Upper lobe of left lung (tissue), 6 donors: ENCODE data around the gene ORAI2. TPM values are rescaled to one million over a fixed set of nuclear protein-coding genes. Genes with fewer than 3 reads are reported as not detected.
A peak's percentile ranks its signal among the peaks of the same experiment; 100 is the strongest.
"Not testable (repeated sequence)": the region's sequence is repeated elsewhere in the genome, so short reads cannot be mapped to it uniquely, and the experiment has no call there.

Experiments
- ATAC-seq, 2 donors: fragments of 200-7000 bp; cut with Tn5 transposase; one replicate each; pipeline ENCODE4 v1.9.1; 2022; ENCODE audit warnings: mild to moderate bottlenecking in 2 of 2, moderate library complexity in 2 of 2; ENCODE audit not compliant: low FRiP score in 2 of 2
- DNase-seq, 2 donors: peaks; one replicate each; pipeline ENCODE4 v3.0.0-alpha.2; 2019 to 2020
- H3K27ac ChIP-seq, 4 donors: fragments of 200-600 bp; sonication (generic); one replicate each; pipeline ENCODE4 v1.5.1; 2016 to 2019
- H3K27me3 ChIP-seq, 4 donors: fragments of 200-600 bp; sonication (generic); one replicate each; pipeline ENCODE4 v1.5.1; 2017 to 2019
- H3K36me3 ChIP-seq, 4 donors: fragments of 200-600 bp; sonication (generic); one replicate each; pipeline ENCODE4 v1.5.1; 2016 to 2019
- H3K4me1 ChIP-seq, 4 donors: fragments of 200-600 bp; sonication (generic); one replicate each; pipeline ENCODE4 v1.5.1; 2018 to 2019
- H3K4me3 ChIP-seq, 4 donors: fragments of 200-600 bp; sonication (generic); one replicate each; pipeline ENCODE4 v1.5.1; 2017 to 2019; ENCODE audit warnings: mild to moderate bottlenecking in 2 of 4, moderate library complexity in 1 of 4
- H3K9me3 ChIP-seq, 4 donors: fragments of 200-600 bp; sonication (generic); one replicate each; pipeline ENCODE4 v1.5.1; 2018 to 2019
- CTCF ChIP-seq, 6 experiments: fragments of 450-650 bp in 4 of 6; fragments of 200-600 bp in 2 of 6; sonication (generic) in 2 of 6; IDR thresholded peaks; one replicate each; pipeline ENCODE4 v1.5.1; 2016 to 2019; ENCODE audit warnings: antibody characterized with exemption in 6 of 6
- EP300 ChIP-seq, 4 donors: sonication (generic); formaldehyde crosslinking; IDR thresholded peaks; one replicate each; pipeline ENCODE4 v1.5.1; 2017; ENCODE audit warnings: antibody characterized with exemption in 4 of 4, control low read depth in 2 of 4
- POLR2A ChIP-seq, 4 donors: fragments of 450-650 bp; IDR thresholded peaks; one replicate each; pipeline ENCODE4 v1.5.1; 2016 to 2017; ENCODE audit warnings: antibody characterized with exemption in 4 of 4, mild to moderate bottlenecking in 2 of 4
- POLR2AphosphoS5 ChIP-seq, 2 donors: sonication (generic); formaldehyde crosslinking; IDR thresholded peaks; one replicate each; pipeline ENCODE4 v1.5.1; 2017; ENCODE audit warnings: antibody characterized with exemption in 2 of 2
- WGBS, 2 donors: methylation state at CpG; one replicate each; pipeline ENCODE4 v1.1.5; 2017 to 2018; 5-methylcytosine and 5-hydroxymethylcytosine counted together
- total RNA-seq, 6 donors: library from RNA; depleted of rRNA in 4 of 6; stranded (reverse); fragments of >200 nt in 4 of 6; gene quantifications; one replicate each; pipeline versions ENCODE4 v1.1.0 to v1.2.1, GENCODE V29; 2016 to 2021
- donor health status: DM: no; HTN: no; CAD: no; lungs with moderate emphysema.
- donor health status: DM: no; HTN: yes; CAD: no; lungs with severe emphysema.

Gene ORAI2
- total RNA-seq, 6 donors from 2014 or later = 9.4 to 35.2 (median 30.5) TPM

DNA sequence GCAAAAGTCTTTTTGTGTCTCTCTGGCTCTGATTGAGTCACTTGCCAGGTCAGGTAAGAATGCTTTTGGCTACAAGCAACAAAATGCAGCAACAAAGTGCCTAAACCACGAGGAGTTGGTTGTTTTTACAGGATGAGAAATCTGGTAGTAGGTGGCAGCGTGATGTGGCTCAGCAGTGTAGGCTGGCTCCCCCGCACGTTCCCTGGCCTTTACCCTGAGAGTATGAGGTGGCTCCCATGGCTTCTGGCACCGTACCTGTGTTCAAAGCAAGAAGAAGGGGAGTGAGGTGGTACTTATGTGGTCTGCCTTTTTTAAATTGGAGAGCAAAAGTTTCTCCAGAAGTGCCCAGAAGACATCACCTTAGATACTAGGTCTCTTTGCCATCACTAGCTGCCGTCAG lies 25.5 kb upstream of the ORAI2 start:
- Histone ChIP-seq H3K4me1 (peaks cover 0 to 4% (median 0%) of the 10 kb centered on the region in 4 donors), H3K36me3 (peaks cover 16 to 98% (median 77%) of the 10 kb centered on the region in 4 donors), H3K4me3 (no peak overlapping the region), H3K27ac (no peak overlapping the region), H3K27me3 (no peaks in the 10 kb centered on the region), H3K9me3 (no peaks in the 10 kb centered on the region)
- DNase-seq (no peak), ATAC-seq (no peak)
- WGBS, 2 donors = 89 to 91% methylated on average over 6 of the region's 6 CpGs
- TF ChIP-seq EP300 (IDR thresholded peaks at IDR 0.05) (no peak), CTCF (IDR thresholded peaks at IDR 0.05) (no peak), POLR2AphosphoS5 (IDR thresholded peaks at IDR 0.05) (no peak), POLR2A (IDR thresholded peaks at IDR 0.05) (no peak)

GRCh38 chr7:102408530-102408929 lies 24.8 kb upstream of the ORAI2 start:
- ATAC-seq, H3K9me3 ChIP-seq, H3K4me1 ChIP-seq, DNase-seq, H3K27ac ChIP-seq, H3K4me3 ChIP-seq, H3K27me3 ChIP-seq: not testable (repeated sequence)
- peaks cover 16 to 96% (median 77%) of the 10 kb centered on the region in 4 donors for H3K36me3 ChIP-seq
- WGBS, 2 donors = 90 to 92% methylated on average over 6 of the region's 6 CpGs

- Histone ChIP-seq H3K27ac (no peak overlapping the region), H3K36me3 (peaks cover 16 to 96% (median 75%) of the 10 kb centered on the region in 4 donors), H3K27me3 (no peaks in the 10 kb centered on the region), H3K4me1 (peaks cover 0 to 5% (median 0%) of the 10 kb centered on the region in 4 donors), H3K9me3 (no peaks in the 10 kb centered on the region), H3K4me3 (no peak overlapping the region)
- DNase-seq (no peak), ATAC-seq (no peak)
- TF ChIP-seq POLR2A (IDR thresholded peaks at IDR 0.05) (no peak), POLR2AphosphoS5 (IDR thresholded peaks at IDR 0.05) (no peak), EP300 (IDR thresholded peaks at IDR 0.05) (no peak), CTCF (IDR thresholded peaks at IDR 0.05) (no peak)
- WGBS, 2 donors = 95 to 100% methylated on average over 2 to 4 of the region's 4 CpGs
Observed at GRCh38 chr7:102409340-102409739, 24.0 kb upstream of the ORAI2 start.

DNA sequence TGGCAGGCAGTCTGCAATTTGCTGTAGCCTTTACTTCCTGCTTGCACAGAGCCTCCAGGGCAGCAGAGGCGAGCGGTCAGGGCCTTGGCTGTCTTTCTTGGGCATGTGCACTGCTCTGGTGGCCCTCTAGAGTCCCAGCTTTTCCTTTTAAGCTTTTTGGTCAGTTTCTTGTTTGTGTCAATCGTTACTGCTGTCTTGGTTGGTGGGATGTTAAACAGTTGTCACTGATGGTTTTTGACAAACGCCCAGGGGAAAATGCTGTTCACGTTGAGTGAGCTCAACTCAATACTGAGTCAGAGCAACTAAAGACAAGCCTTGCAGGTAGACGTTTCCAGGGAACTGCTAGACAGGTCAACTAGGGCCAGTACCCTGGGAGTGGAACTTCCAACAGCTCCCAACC lies 23.3 kb upstream of the ORAI2 start:
- 73 to 79% methylated on average over 6 of the region's 6 CpGs for WGBS, 2 donors
- no peaks in the 10 kb centered on the region for H3K27me3 ChIP-seq
- no peak overlapping the region for H3K4me3 ChIP-seq
- H3K9me3 ChIP-seq = no peaks in the 10 kb centered on the region
- ATAC-seq = no peak
- TF ChIP-seq CTCF (IDR thresholded peaks at IDR 0.05) (no peak), POLR2AphosphoS5 (IDR thresholded peaks at IDR 0.05) (no peak), POLR2A (IDR thresholded peaks at IDR 0.05) (no peak), EP300 (IDR thresholded peaks at IDR 0.05) (no peak)
- H3K27ac ChIP-seq = no peak overlapping the region
- no peak for DNase-seq
- peaks cover 0 to 6% (median 0%) of the 10 kb centered on the region in 4 donors for H3K4me1 ChIP-seq
- H3K36me3 ChIP-seq = peaks cover 16 to 97% (median 78%) of the 10 kb centered on the region in 4 donors

DNA sequence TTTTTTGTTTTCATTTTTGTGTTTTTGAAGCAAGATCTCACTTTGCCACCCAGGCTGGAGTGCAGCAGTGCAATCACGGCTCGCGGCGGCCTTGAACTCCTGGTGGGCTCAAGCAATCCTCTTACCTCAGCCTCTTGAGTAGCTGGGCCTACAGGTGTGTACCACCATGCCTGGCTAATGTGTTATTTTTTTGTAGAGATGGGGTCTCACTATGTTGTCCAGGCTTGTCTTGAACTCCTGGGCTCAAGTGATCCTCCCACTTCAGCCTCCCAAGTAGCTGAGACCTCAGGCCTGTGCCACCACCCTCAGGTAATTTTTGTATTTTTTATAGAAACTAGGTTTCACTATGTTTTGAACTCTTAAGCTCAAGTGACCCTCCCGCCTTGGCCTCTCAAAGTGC lies 22.5 kb upstream of the ORAI2 start:
- Histone ChIP-seq H3K36me3 (peaks cover 16 to 97% (median 72%) of the 10 kb centered on the region in 4 donors), H3K4me3 (no peak overlapping the region), H3K27ac (no peak overlapping the region), H3K9me3 (no peaks in the 10 kb centered on the region), H3K4me1 (peaks cover 0 to 14% (median 0%) of the 10 kb centered on the region in 4 donors), H3K27me3 (no peaks in the 10 kb centered on the region)
- WGBS, 2 donors = 96 to 100% methylated on average over 5 of the region's 5 CpGs
- ATAC-seq (no peak), DNase-seq (peak in 1 of 2 donors; percentile 44)
- TF ChIP-seq CTCF (IDR thresholded peaks at IDR 0.05) = no peak
- no peak for TF ChIP-seq POLR2AphosphoS5 (IDR thresholded peaks at IDR 0.05)
- no peak for TF ChIP-seq EP300 (IDR thresholded peaks at IDR 0.05)
- no peak for TF ChIP-seq POLR2A (IDR thresholded peaks at IDR 0.05)
